Sigmoid colon (tissue), 4 donors: ENCODE measurements around the gene ZNF710.

Experiments used
- EP300 ChIP-seq, 4 donors: sonication (generic); formaldehyde crosslinking; IDR thresholded peaks; one replicate each; pipeline ENCODE4 v1.6.1; 2017; ENCODE audit warnings: antibody characterized with exemption in 4 of 4
- POLR2AphosphoS5 ChIP-seq, 4 donors: sonication (generic); formaldehyde crosslinking; IDR thresholded peaks; one replicate each; pipeline ENCODE4 v1.6.1; 2017; ENCODE audit warnings: antibody characterized with exemption in 4 of 4
- TF ChIP-seq, protein P1 (sequence below), 4 experiments: fragments of 450-650 bp in 3 of 4; fragments of 200-600 bp in 1 of 4; IDR thresholded peaks; one replicate each; pipeline ENCODE4 v1.5.1; 2016 to 2019; ENCODE audit warnings: antibody characterized with exemption in 4 of 4, mild to moderate bottlenecking in 3 of 4, moderate library complexity in 2 of 4

DNA sequence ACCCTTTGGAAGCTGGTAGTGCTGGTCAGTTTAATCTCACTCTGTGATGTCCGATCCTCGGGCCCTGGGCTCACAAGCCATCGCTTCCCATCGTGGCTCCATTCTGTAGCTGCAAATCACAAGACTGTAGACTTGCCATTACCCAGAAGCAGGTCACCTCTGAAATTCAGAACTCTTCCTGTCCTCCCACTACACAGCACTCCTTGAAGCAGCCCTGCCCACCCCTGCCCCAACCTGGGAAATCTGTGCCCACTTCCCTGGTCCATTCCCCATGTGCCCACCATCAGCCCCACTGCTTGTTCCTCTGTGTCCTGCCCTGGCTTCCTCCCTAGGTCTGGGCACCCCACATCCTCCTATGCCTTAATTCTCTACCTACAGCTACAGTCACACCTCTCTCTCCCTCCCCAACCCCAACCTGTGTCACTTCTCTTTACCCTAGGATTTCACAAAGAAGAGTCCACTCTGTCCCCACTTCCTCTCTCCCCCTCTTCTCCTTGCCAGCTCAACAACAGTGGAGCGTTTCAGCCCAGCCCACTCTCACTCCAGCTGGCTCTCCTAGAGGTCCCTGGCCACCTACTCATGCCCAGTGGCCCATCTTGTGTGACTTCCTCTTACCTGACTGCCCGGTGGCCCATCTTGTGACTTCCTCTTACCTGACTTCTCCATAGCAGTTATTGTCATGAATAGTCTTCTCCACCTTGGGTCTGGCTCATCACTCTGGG is 8.3 kb downstream of the ZNF710 start:
- TF ChIP-seq, protein P1, sequence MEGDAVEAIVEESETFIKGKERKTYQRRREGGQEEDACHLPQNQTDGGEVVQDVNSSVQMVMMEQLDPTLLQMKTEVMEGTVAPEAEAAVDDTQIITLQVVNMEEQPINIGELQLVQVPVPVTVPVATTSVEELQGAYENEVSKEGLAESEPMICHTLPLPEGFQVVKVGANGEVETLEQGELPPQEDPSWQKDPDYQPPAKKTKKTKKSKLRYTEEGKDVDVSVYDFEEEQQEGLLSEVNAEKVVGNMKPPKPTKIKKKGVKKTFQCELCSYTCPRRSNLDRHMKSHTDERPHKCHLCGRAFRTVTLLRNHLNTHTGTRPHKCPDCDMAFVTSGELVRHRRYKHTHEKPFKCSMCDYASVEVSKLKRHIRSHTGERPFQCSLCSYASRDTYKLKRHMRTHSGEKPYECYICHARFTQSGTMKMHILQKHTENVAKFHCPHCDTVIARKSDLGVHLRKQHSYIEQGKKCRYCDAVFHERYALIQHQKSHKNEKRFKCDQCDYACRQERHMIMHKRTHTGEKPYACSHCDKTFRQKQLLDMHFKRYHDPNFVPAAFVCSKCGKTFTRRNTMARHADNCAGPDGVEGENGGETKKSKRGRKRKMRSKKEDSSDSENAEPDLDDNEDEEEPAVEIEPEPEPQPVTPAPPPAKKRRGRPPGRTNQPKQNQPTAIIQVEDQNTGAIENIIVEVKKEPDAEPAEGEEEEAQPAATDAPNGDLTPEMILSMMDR (IDR thresholded peaks at IDR 0.05): no peak
- TF ChIP-seq POLR2AphosphoS5 (IDR thresholded peaks at IDR 0.05): no peak
- TF ChIP-seq EP300 (IDR thresholded peaks at IDR 0.05): no peak
